Stimulated activated naive CD4-positive, alpha-beta T cell (primary cell): ENCODE results near the gene MYL7.
"Not testable (repeated sequence)": the region's sequence is repeated elsewhere in the genome, so short reads cannot be mapped to it uniquely, and the experiment has no call there.

Experiments
- DNase-seq, 6 experiments: peaks; one replicate each; lab custom pipeline; 2025; lab: John Stamatoyannopoulos, UW

Gene MYL7

GRCh38 chr7:44131173-44132029 is 9.7 kb downstream of the MYL7 start:
- DNase-seq, result no peak

- DNase-seq, result no peak
Measured at GRCh38 chr7:44128721-44129582, 12.2 kb downstream of the MYL7 start.

- DNase-seq, result no peak
Measured at GRCh38 chr7:44127161-44127560, 14.0 kb downstream of the MYL7 start.

GRCh38 chr7:44126574-44126973 is 14.6 kb downstream of the MYL7 start:
- DNase-seq, result not testable (repeated sequence)

- no peak for DNase-seq
Measured at GRCh38 chr7:44124822-44125202, 16.3 kb downstream of the MYL7 start.

GRCh38 chr7:44123190-44124003 is 17.7 kb downstream of the MYL7 start, which contains the start of gene POLD2:
POLD2 (minus strand) TSS chr7:44123548; CDS start chr7:44122053, 1,495 bp downstream.
- peak; percentile 91 to 96 (median 94) for DNase-seq

- DNase-seq, result no peak
Measured at GRCh38 chr7:44122529-44122928, 18.6 kb downstream of the MYL7 start.

GRCh38 chr7:44121761-44122420 is 19.2 kb downstream of the MYL7 start:
- no peak for DNase-seq

GRCh38 chr7:44120395-44120794 is 20.7 kb downstream of the MYL7 start:
- no peak for DNase-seq

- DNase-seq, result no peak
Measured at GRCh38 chr7:44119829-44120380, 21.2 kb downstream of the MYL7 start.

- DNase-seq, result no peak
Measured at GRCh38 chr7:44117801-44118429, 23.2 kb downstream of the MYL7 start.

- DNase-seq, result no peak
Measured at GRCh38 chr7:44116789-44117666, 24.1 kb downstream of the MYL7 start.

GRCh38 chr7:44116087-44116788 is 24.9 kb downstream of the MYL7 start:
- no peak for DNase-seq

GRCh38 chr7:44114586-44115310 is 26.4 kb downstream of the MYL7 start:
- DNase-seq, result no peak

- no peak for DNase-seq
Measured at GRCh38 chr7:44113764-44114354, 27.3 kb downstream of the MYL7 start.

GRCh38 chr7:44112997-44113763 is 28.0 kb downstream of the MYL7 start:
- DNase-seq, result no peak
